ENCODE measurements around the gene RTEL1.

Gene RTEL1

DNA sequence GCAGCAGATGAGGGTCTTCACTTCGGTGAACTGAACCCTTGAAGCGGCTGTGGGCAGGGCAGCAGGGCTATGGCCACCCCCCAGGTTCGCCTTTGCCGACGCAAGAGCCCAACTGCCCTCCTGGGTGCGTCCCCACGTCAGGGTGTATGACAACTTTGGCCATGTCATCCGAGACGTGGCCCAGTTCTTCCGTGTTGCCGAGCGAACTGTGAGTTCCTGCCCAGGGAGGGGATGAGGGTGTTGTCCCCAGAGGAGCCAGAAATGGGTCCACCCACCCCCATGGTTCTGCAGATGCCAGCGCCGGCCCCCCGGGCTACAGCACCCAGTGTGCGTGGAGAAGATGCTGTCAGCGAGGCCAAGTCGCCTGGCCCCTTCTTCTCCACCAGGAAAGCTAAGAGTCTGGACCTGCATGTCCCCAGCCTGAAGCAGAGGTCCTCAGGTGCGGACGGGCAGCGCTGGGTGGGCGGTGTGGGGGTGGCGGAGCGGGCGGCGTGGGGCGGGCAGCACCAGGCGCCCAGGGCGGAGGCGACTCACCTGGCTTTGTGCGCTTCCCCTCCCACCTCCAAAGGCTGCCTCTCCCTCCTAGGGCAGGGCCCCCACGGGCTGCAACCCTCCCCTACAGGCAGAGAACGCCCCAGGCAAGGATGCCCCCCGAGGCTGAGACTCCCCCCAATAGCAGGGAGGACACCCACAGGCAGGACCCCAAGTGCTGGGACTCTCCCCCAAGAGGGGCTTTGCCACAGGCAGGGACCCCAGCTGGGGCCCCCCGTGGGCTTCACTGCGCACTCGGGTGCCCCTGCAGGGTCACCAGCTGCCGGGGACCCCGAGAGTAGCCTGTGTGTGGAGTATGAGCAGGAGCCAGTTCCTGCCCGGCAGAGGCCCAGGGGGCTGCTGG, 32.1 kb downstream of the RTEL1 start:
- peaks cover 31% of the 10 kb centered on the region for H3K36me3 ChIP-seq (ENCODE audit: insufficient read depth, low read length)
- no peak for DNase-seq
- H3K9me3 ChIP-seq (ENCODE audit: insufficient read depth, low read length, severe bottlenecking), result no peaks in the 10 kb centered on the region

DNA sequence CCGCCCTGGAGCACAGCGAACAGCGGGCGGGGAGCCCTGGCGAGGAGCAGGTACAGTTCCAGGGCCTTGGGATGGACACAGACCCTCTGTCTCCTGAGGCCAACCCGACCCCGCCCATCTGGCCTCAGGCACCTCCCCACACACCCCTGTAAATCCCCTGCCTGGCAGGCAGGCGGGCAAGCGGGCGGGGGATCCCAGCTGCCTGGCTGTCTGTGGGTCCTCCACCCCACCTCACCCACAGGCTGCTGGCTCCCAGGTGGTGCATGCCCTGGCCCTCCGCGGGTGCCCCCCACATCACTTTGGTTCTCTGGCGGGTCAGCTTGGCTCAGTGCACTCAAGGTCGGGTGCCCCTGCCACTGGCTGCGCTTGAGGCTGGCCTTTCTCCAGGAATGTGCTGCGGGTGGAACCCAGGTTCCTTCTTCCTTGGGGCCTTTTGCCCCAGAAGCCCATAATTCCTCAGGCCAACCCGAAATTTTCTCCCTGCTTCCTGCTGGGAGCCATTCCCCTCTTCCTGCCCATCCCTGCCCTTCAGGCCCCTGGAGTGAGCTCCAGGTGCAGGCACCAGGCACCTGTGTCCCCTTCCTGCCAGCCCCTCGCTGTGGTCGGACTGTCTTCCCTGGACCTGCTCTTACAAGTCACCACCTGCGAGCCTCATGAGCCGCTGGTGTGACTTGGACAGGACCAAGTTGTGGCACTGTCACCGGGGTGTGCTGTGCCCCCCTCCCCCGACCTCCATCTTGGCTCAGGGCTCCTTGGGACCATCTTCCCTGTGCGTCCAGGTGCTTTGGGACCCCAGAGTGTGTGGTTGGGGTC, 33.0 kb downstream of the RTEL1 start:
- Histone ChIP-seq H2AFZ (ENCODE audit: low read depth, low read length) (no peak overlapping the region), H3K27ac (ENCODE audit: low read length) (no peak overlapping the region), H3K9ac (ENCODE audit: low read depth, low read length) (no peak overlapping the region), H3K79me2 (ENCODE audit: insufficient read depth, low read length) (no peaks in the 10 kb centered on the region), H3K4me3 (ENCODE audit: low read depth in 1 of 2, low read length in 2 of 2) (no peak overlapping the region), H3K4me2 (ENCODE audit: insufficient read depth, low read length) (no peak overlapping the region), H3K27me3 (ENCODE audit: insufficient read depth, low read length, poor library complexity) (no peaks in the 10 kb centered on the region), H3K9me3 (ENCODE audit: insufficient read depth, low read length, severe bottlenecking) (no peaks in the 10 kb centered on the region), H3K4me1 (ENCODE audit: insufficient read depth, low read length) (no peaks in the 10 kb centered on the region), H3K36me3 (ENCODE audit: insufficient read depth, low read length) (peaks cover 36% of the 10 kb centered on the region), H4K20me1 (ENCODE audit: insufficient read depth, low read length) (peaks cover 11% of the 10 kb centered on the region; the same call in 1 of the 2 replicates)
- TF ChIP-seq CTCF (IDR thresholded peaks at IDR 0.05; ENCODE audit: borderline replicate concordance, extremely low read depth, low read length, poor library complexity, severe bottlenecking) (no peak), EZH2 (IDR thresholded peaks at IDR 0.05; ENCODE audit: borderline replicate concordance, low read depth, low read length, severe bottlenecking) (no peak)
- no peak for ATAC-seq (ENCODE audit: insufficient read depth, low read depth)
- DNase-seq, result no peak

More for the DNA sequence above, 32.1 kb downstream of the RTEL1 start:
- H2AFZ ChIP-seq (ENCODE audit: low read depth, low read length), result no peak overlapping the region
- peaks cover 7% of the 10 kb centered on the region; the same call in 1 of the 2 replicates for H4K20me1 ChIP-seq (ENCODE audit: insufficient read depth, low read length)
- H3K4me3 ChIP-seq (ENCODE audit: low read depth in 1 of 2, low read length in 2 of 2), result no peak overlapping the region
- no peaks in the 10 kb centered on the region for H3K79me2 ChIP-seq (ENCODE audit: insufficient read depth, low read length)
- H3K4me1 ChIP-seq (ENCODE audit: insufficient read depth, low read length), result no peaks in the 10 kb centered on the region
- no peaks in the 10 kb centered on the region for H3K27me3 ChIP-seq (ENCODE audit: insufficient read depth, low read length, poor library complexity)
- H3K4me2 ChIP-seq (ENCODE audit: insufficient read depth, low read length), result no peak overlapping the region
- no peak overlapping the region for H3K27ac ChIP-seq (ENCODE audit: low read length)
- H3K9ac ChIP-seq (ENCODE audit: low read depth, low read length), result no peak overlapping the region
- TF ChIP-seq EZH2 (IDR thresholded peaks at IDR 0.05; ENCODE audit: borderline replicate concordance, low read depth, low read length, severe bottlenecking) (no peak), CTCF (IDR thresholded peaks at IDR 0.05; ENCODE audit: borderline replicate concordance, extremely low read depth, low read length, poor library complexity, severe bottlenecking) (no peak)
- ATAC-seq (ENCODE audit: insufficient read depth, low read depth), result no peak

DNA sequence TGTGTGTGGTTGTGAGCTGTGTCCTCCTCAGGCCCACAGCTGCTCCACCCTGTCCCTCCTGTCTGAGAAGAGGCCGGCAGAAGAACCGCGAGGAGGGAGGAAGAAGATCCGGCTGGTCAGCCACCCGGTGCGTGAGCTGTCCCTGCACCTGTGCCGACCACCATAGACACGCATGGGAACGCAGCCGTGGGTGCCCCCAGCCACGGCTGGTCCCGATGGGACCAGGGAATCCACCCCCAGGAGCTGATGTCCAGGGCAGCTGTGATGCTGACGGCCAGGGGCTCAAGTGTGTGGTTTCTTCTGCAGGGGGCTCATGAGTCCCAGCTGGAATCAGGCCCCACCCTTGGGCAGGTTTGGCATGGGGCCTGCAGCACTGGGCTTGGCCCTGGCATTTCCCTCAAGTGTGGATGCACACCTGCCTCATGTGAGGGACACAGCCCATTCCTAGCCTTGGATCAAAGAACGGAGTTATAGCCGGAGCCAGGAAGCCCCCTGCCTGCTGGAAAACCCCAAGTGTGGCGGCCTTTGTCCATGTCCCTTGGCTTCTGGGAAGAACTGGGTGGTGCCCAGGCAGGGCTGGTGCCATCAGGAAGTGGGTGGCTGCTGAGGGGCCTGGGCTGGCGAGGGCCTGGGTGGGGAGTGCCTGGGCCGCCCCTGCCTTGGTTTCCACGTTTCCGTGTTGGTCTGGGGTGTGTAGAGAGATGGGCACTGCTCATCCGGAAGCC, 33.8 kb downstream of the RTEL1 start:
- ATAC-seq (ENCODE audit: insufficient read depth, low read depth) (no peak), DNase-seq (no peak)
- no peak overlapping the region for H3K27ac ChIP-seq (ENCODE audit: low read length)
- H2AFZ ChIP-seq (ENCODE audit: low read depth, low read length), result no peak overlapping the region
- H3K9me3 ChIP-seq (ENCODE audit: insufficient read depth, low read length, severe bottlenecking), result no peaks in the 10 kb centered on the region
- H3K4me3 ChIP-seq (ENCODE audit: low read depth in 1 of 2, low read length in 2 of 2), result no peak overlapping the region
- peaks cover 12% of the 10 kb centered on the region; the same call in 1 of the 2 replicates for H4K20me1 ChIP-seq (ENCODE audit: insufficient read depth, low read length)
- no peak overlapping the region for H3K4me2 ChIP-seq (ENCODE audit: insufficient read depth, low read length)
- TF ChIP-seq EZH2 (IDR thresholded peaks at IDR 0.05; ENCODE audit: borderline replicate concordance, low read depth, low read length, severe bottlenecking) (no peak), CTCF (IDR thresholded peaks at IDR 0.05; ENCODE audit: borderline replicate concordance, extremely low read depth, low read length, poor library complexity, severe bottlenecking) (no peak)
- H3K9ac ChIP-seq (ENCODE audit: low read depth, low read length), result no peak overlapping the region
- no peaks in the 10 kb centered on the region for H3K27me3 ChIP-seq (ENCODE audit: insufficient read depth, low read length, poor library complexity)
- no peaks in the 10 kb centered on the region for H3K4me1 ChIP-seq (ENCODE audit: insufficient read depth, low read length)
- no peaks in the 10 kb centered on the region for H3K79me2 ChIP-seq (ENCODE audit: insufficient read depth, low read length)
- H3K36me3 ChIP-seq (ENCODE audit: insufficient read depth, low read length), result peaks cover 41% of the 10 kb centered on the region

Measured in DND-41 (cell line).